GM18861 (cell line): ENCODE data around the gene CUBN.
"Not testable (repeated sequence)": the region's sequence is repeated elsewhere in the genome, so short reads cannot be mapped to it uniquely, and the experiment has no call there.

ENCODE experiments used
- ATAC-seq: cut with Tn5 transposase; IDR thresholded peaks from one replicate; pipeline ENCODE4 v1.9.1; 2021; ENCODE audit not compliant: unreplicated experiment

CUBN gene

GRCh38 chr10:17019696-17020095 is 109.9 kb downstream of the CUBN start:
- no peak for ATAC-seq

- ATAC-seq: not testable (repeated sequence)
Measured at GRCh38 chr10:17013131-17013983, 116.3 kb downstream of the CUBN start.

GRCh38 chr10:17012731-17013130 is 116.9 kb downstream of the CUBN start:
- not testable (repeated sequence) for ATAC-seq

- ATAC-seq: no peak
Measured at GRCh38 chr10:17010363-17011145, 119.1 kb downstream of the CUBN start.

- no peak for ATAC-seq
Measured at GRCh38 chr10:17009212-17009700, 120.4 kb downstream of the CUBN start.

GRCh38 chr10:17007418-17007770 is 122.2 kb downstream of the CUBN start:
- ATAC-seq: no peak

GRCh38 chr10:17006631-17007417 is 122.8 kb downstream of the CUBN start:
- ATAC-seq: no peak

GRCh38 chr10:17005621-17006566 is 123.7 kb downstream of the CUBN start:
- ATAC-seq: no peak

GRCh38 chr10:17004801-17005380 is 124.7 kb downstream of the CUBN start:
- no peak for ATAC-seq

GRCh38 chr10:17003651-17004286 is 125.8 kb downstream of the CUBN start:
- ATAC-seq: no peak

- no peak for ATAC-seq
Measured at GRCh38 chr10:17003151-17003550, 126.5 kb downstream of the CUBN start.

GRCh38 chr10:17001961-17002749 is 127.5 kb downstream of the CUBN start:
- ATAC-seq: no peak

GRCh38 chr10:17001297-17001744 is 128.3 kb downstream of the CUBN start:
- ATAC-seq: no peak

GRCh38 chr10:16999665-17000451 is 129.8 kb downstream of the CUBN start:
- ATAC-seq: no peak

- ATAC-seq: no peak
Measured at GRCh38 chr10:16996530-16996964, 133.1 kb downstream of the CUBN start.

- no peak for ATAC-seq
Measured at GRCh38 chr10:16995867-16996529, 133.6 kb downstream of the CUBN start.

GRCh38 chr10:16993186-16993585 is 136.4 kb downstream of the CUBN start:
- no peak for ATAC-seq
